Measurements from ENCODE around the gene HBEGF.
A peak's percentile ranks its signal among the peaks of the same experiment; 100 is the strongest.

The HBEGF gene

DNA sequence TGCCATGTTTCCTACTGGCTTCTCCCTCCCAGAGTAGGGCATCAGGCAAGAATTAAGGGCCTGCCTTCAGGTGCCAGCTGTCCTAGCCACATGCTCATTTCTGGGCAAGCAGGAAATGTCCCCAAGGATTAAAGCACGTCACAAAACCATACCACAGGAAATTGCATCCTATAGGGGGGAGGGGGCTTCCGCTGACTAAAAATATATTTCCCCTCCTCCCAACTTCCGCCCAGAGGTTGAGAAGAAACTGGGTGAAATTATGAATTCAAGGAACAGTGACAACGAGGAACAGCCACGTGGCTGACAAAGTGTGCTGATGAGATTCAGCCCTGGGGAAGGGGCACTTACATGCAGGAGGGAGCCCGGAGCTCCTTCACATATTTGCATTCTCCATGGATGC is 4.1 kb downstream of the HBEGF start:
- Histone ChIP-seq H3K4me2 (ENCODE audit: low read length) (peak overlapping the region; percentile 47), H3K9me2 (ENCODE audit: low read depth, low read length) (no peaks in the 10 kb centered on the region), H3K36me3 (ENCODE audit: insufficient read depth, low read length) (peaks cover 39% of the 10 kb centered on the region; the same call in 1 of the 2 replicates), H2AFZ (ENCODE audit: low read length) (no peak overlapping the region), H3K9ac (ENCODE audit: low read length) (no peak overlapping the region), H3K4me3 (ENCODE audit: low read depth, low read length, poor library complexity, severe bottlenecking) (no peak overlapping the region), H3K27ac (ENCODE audit: low read depth, low read length, poor library complexity, severe bottlenecking) (peak overlapping the region; percentile 16), H4K20me1 (ENCODE audit: insufficient read depth, low read length) (no peaks in the 10 kb centered on the region), H3K27me3 (ENCODE audit: insufficient read depth, low read length) (no peaks in the 10 kb centered on the region), H3F3A (ENCODE audit: insufficient read depth, low read length) (no peaks in the 10 kb centered on the region), H3K9me3 (ENCODE audit: low read length) (no peaks in the 10 kb centered on the region), H3K4me1 (ENCODE audit: insufficient read depth, low read length, severe bottlenecking) (peaks cover 46% of the 10 kb centered on the region), H3K79me2 (ENCODE audit: insufficient read depth, low read length) (peaks cover 11% of the 10 kb centered on the region; the same call in 1 of the 2 replicates)
- TF ChIP-seq EZH2 (IDR thresholded peaks at IDR 0.05; ENCODE audit: borderline replicate concordance, low read length) = no peak
- TF ChIP-seq, protein P1, sequence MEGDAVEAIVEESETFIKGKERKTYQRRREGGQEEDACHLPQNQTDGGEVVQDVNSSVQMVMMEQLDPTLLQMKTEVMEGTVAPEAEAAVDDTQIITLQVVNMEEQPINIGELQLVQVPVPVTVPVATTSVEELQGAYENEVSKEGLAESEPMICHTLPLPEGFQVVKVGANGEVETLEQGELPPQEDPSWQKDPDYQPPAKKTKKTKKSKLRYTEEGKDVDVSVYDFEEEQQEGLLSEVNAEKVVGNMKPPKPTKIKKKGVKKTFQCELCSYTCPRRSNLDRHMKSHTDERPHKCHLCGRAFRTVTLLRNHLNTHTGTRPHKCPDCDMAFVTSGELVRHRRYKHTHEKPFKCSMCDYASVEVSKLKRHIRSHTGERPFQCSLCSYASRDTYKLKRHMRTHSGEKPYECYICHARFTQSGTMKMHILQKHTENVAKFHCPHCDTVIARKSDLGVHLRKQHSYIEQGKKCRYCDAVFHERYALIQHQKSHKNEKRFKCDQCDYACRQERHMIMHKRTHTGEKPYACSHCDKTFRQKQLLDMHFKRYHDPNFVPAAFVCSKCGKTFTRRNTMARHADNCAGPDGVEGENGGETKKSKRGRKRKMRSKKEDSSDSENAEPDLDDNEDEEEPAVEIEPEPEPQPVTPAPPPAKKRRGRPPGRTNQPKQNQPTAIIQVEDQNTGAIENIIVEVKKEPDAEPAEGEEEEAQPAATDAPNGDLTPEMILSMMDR (IDR thresholded peaks at IDR 0.05; ENCODE audit: low read length) = no peak

DNA sequence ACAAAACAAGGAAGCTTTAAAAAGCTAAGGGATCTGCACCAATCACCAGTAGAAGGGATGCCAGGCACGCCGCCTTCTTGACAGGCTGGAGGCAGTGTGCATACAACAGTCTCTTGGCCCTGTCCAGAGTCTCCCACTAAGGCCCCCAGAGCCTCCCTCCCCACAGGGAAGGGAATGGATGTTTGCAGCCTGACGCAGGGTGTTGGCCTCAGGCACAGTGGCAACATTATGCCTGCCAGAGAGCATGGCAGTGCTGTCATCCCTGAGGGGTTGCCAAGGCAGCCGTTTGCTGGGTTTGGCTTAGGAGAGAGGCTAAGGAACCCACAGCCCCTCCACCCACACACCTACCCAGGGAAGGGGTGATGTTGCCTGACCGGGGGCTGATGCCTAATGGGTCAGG is 4.8 kb downstream of the HBEGF start:
- H3K9ac ChIP-seq (ENCODE audit: low read length) = no peak overlapping the region
- peaks cover 40% of the 10 kb centered on the region for H3K4me1 ChIP-seq (ENCODE audit: insufficient read depth, low read length, severe bottlenecking)
- H3K4me3 ChIP-seq (ENCODE audit: low read depth, low read length, poor library complexity, severe bottlenecking) = no peak overlapping the region

DNA sequence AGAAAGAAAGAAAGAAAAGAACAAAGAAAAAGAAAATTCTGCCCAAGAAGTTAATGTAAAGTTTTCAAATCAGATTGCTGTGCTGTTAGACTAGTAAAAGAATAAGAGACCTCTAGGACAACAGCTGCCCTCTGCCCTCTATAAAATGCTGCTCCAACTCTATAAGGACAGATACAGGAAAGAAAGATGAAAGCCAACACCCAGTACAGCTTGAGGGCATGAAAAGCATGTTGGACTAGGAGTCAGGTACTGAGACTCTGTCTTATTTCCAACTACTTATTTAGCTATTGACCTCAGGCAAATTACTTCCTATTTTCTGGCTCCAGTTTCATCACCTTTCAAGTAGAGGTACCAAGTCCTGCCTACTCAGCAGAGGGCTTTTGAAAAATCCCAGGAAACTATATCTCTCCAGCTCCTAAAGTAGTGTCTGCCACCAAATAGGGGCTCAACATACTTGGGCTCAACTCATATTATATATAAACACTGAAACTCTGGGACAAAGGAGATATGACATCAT is 5.7 kb downstream of the HBEGF start:
- no peak overlapping the region for H3K4me3 ChIP-seq (ENCODE audit: low read depth, low read length, poor library complexity, severe bottlenecking)
- no peak overlapping the region for H3K4me2 ChIP-seq (ENCODE audit: low read length)
- H4K20me1 ChIP-seq (ENCODE audit: insufficient read depth, low read length) = no peaks in the 10 kb centered on the region
- no peak for TF ChIP-seq EZH2 (IDR thresholded peaks at IDR 0.05; ENCODE audit: borderline replicate concordance, low read length)
- TF ChIP-seq, protein P1 (IDR thresholded peaks at IDR 0.05; ENCODE audit: low read length) = no peak
- H3K27ac ChIP-seq (ENCODE audit: low read depth, low read length, poor library complexity, severe bottlenecking) = no peak overlapping the region
- no peaks in the 10 kb centered on the region for H3K9me2 ChIP-seq (ENCODE audit: low read depth, low read length)
- no peaks in the 10 kb centered on the region for H3F3A ChIP-seq (ENCODE audit: insufficient read depth, low read length)
- H3K9me3 ChIP-seq (ENCODE audit: low read length) = no peaks in the 10 kb centered on the region
- peaks cover 46% of the 10 kb centered on the region for H3K36me3 ChIP-seq (ENCODE audit: insufficient read depth, low read length)
- peaks cover 35% of the 10 kb centered on the region for H3K4me1 ChIP-seq (ENCODE audit: insufficient read depth, low read length, severe bottlenecking)
- peaks cover 10% of the 10 kb centered on the region; the same call in 1 of the 2 replicates for H3K79me2 ChIP-seq (ENCODE audit: insufficient read depth, low read length)
- no peak overlapping the region for H3K9ac ChIP-seq (ENCODE audit: low read length)
- no peak overlapping the region for H2AFZ ChIP-seq (ENCODE audit: low read length)
- H3K27me3 ChIP-seq (ENCODE audit: insufficient read depth, low read length) = no peaks in the 10 kb centered on the region

More for the DNA sequence above, 4.8 kb downstream of the HBEGF start:
- no peak overlapping the region for H2AFZ ChIP-seq (ENCODE audit: low read length)
- peak overlapping the region; percentile 47; the same call in 1 of the 2 replicates for H3K4me2 ChIP-seq (ENCODE audit: low read length)
- no peaks in the 10 kb centered on the region for H3K9me3 ChIP-seq (ENCODE audit: low read length)
- TF ChIP-seq EZH2 (IDR thresholded peaks at IDR 0.05; ENCODE audit: borderline replicate concordance, low read length) = no peak
- TF ChIP-seq, protein P1 (IDR thresholded peaks at IDR 0.05; ENCODE audit: low read length) = no peak
- no peaks in the 10 kb centered on the region for H3K9me2 ChIP-seq (ENCODE audit: low read depth, low read length)
- no peaks in the 10 kb centered on the region for H3K27me3 ChIP-seq (ENCODE audit: insufficient read depth, low read length)
- H3K79me2 ChIP-seq (ENCODE audit: insufficient read depth, low read length) = peaks cover 11% of the 10 kb centered on the region; the same call in 1 of the 2 replicates
- no peaks in the 10 kb centered on the region for H3F3A ChIP-seq (ENCODE audit: insufficient read depth, low read length)
- H4K20me1 ChIP-seq (ENCODE audit: insufficient read depth, low read length) = no peaks in the 10 kb centered on the region
- peak overlapping the region; percentile 16 for H3K27ac ChIP-seq (ENCODE audit: low read depth, low read length, poor library complexity, severe bottlenecking)
- H3K36me3 ChIP-seq (ENCODE audit: insufficient read depth, low read length) = peaks cover 39% of the 10 kb centered on the region; the same call in 1 of the 2 replicates
